ENCODE data around the gene SPINK9.

GRCh38 chr5:148385094-148385493 is 49.7 kb downstream of the SPINK9 start:
- TF ChIP-seq, protein P1, sequence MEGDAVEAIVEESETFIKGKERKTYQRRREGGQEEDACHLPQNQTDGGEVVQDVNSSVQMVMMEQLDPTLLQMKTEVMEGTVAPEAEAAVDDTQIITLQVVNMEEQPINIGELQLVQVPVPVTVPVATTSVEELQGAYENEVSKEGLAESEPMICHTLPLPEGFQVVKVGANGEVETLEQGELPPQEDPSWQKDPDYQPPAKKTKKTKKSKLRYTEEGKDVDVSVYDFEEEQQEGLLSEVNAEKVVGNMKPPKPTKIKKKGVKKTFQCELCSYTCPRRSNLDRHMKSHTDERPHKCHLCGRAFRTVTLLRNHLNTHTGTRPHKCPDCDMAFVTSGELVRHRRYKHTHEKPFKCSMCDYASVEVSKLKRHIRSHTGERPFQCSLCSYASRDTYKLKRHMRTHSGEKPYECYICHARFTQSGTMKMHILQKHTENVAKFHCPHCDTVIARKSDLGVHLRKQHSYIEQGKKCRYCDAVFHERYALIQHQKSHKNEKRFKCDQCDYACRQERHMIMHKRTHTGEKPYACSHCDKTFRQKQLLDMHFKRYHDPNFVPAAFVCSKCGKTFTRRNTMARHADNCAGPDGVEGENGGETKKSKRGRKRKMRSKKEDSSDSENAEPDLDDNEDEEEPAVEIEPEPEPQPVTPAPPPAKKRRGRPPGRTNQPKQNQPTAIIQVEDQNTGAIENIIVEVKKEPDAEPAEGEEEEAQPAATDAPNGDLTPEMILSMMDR (IDR thresholded peaks at IDR 0.05 in 4 of 5, conservative IDR thresholded peaks at IDR 0.05 in 1 of 5) = no peak
- no peak for TF ChIP-seq POLR2A (IDR thresholded peaks at IDR 0.05)

All from gastrocnemius medialis (tissue), 4 donors.